DND-41 (cell line): ENCODE measurements around the gene MRPL36.

Experiments
- CTCF ChIP-seq: IDR thresholded peaks from 2 replicates; pipeline ENCODE4 v1.5.1; 2012; ENCODE audit warnings: borderline replicate concordance, low read length, moderate library complexity, mild to moderate bottlenecking; ENCODE audit not compliant: poor library complexity, severe bottlenecking; ENCODE audit errors: extremely low read depth
- EZH2 ChIP-seq: IDR thresholded peaks from 3 replicates; pipeline ENCODE4 v1.6.1; 2012; ENCODE audit warnings: borderline replicate concordance, low read depth, mild to moderate bottlenecking, moderate library complexity, low read length, inconsistent platforms; ENCODE audit not compliant: severe bottlenecking

GRCh38 chr5:1820381-1820780, 20.7 kb upstream of the MRPL36 start:
- no peak for TF ChIP-seq EZH2
- no peak for TF ChIP-seq CTCF
